Stimulated activated naive CD8-positive, alpha-beta T cell treated with anti-CD3 and anti-CD28 coated beads, Interleukin-15, amount 100 ng/mL, for 72 hours (primary cell): Measurements from ENCODE around the gene NAA20.

Source experiments
- ATAC-seq: fragments of 150-1000 bp; cut with Tn5 transposase; 2 replicates; pipeline ENCODE4 v1.10.0; 2021; ENCODE audit warnings: mild to moderate bottlenecking, moderate library complexity
- DNase-seq, 2 donors: peaks; one replicate each; pipeline ENCODE4 v3.0.0; 2021 to 2022
- H3K27ac Mint-ChIP-seq, 2 donors: one replicate each; pipeline ENCODE4 v1.8.0; 2022; ENCODE audit warnings: mild to moderate bottlenecking in 2 of 2, mixed read lengths in 2 of 2, moderate library complexity in 2 of 2
- H3K27me3 Mint-ChIP-seq: one replicate; pipeline ENCODE4 v1.8.0; 2022; ENCODE audit warnings: mixed read lengths
- H3K4me1 Mint-ChIP-seq: one replicate; pipeline ENCODE4 v1.8.0; 2022; ENCODE audit warnings: mild to moderate bottlenecking, mixed read lengths
- H3K4me3 Mint-ChIP-seq, 2 donors: one replicate each; pipeline ENCODE4 v1.8.0; 2022; ENCODE audit warnings: mild to moderate bottlenecking in 2 of 2, mixed read lengths in 2 of 2, moderate library complexity in 1 of 2
- H3K9me3 Mint-ChIP-seq, 2 donors: one replicate each; pipeline ENCODE4 v1.8.0; 2022; ENCODE audit warnings: mixed read lengths in 2 of 2

Gene NAA20

GRCh38 chr20:20017001-20017843 is at the start of gene NAA20:
NAA20 (plus strand) TSS chr20:20017362; CDS start chr20:20017397, 35 bp downstream.
- DNase-seq, result peak; percentile 88 to 93
- H3K4me1 Mint-ChIP-seq, result peaks cover 57% of the 10 kb centered on the region
- peak; percentile 99 for ATAC-seq
- H3K27ac Mint-ChIP-seq, result peak within 1 kb of the TSS; percentile 94 to 95
- H3K27me3 Mint-ChIP-seq, result no peaks in the 10 kb centered on the region
- no peaks in the 10 kb centered on the region for H3K9me3 Mint-ChIP-seq
- H3K4me3 Mint-ChIP-seq, result peak within 1 kb of the TSS; percentile 96 to 97

- Mint-ChIP-seq H3K4me3 (no peak overlapping the region), H3K9me3 (no peaks in the 10 kb centered on the region), H3K27me3 (no peaks in the 10 kb centered on the region), H3K4me1 (peaks cover 7% of the 10 kb centered on the region), H3K27ac (no peak overlapping the region)
- DNase-seq (no peak), ATAC-seq (no peak)
Observed at GRCh38 chr20:19967445-19967844, 49.7 kb upstream of the NAA20 start.

- H3K27me3 Mint-ChIP-seq, result no peaks in the 10 kb centered on the region
- no peaks in the 10 kb centered on the region for H3K9me3 Mint-ChIP-seq
- no peak overlapping the region for H3K27ac Mint-ChIP-seq
- DNase-seq (no peak), ATAC-seq (no peak)
- no peak overlapping the region for H3K4me3 Mint-ChIP-seq
- H3K4me1 Mint-ChIP-seq, result peaks cover 7% of the 10 kb centered on the region
Observed at GRCh38 chr20:19968028-19968427, 49.1 kb upstream of the NAA20 start.

- H3K27ac Mint-ChIP-seq, result peak overlapping the region in 1 of 2 donors; percentile 43
- H3K4me3 Mint-ChIP-seq, result no peak overlapping the region
- no peaks in the 10 kb centered on the region for H3K9me3 Mint-ChIP-seq
- H3K4me1 Mint-ChIP-seq, result peaks cover 7% of the 10 kb centered on the region
- ATAC-seq (no peak), DNase-seq (no peak)
- H3K27me3 Mint-ChIP-seq, result no peaks in the 10 kb centered on the region
Observed at GRCh38 chr20:19968466-19969073, 48.6 kb upstream of the NAA20 start.

- Mint-ChIP-seq H3K27me3 (no peaks in the 10 kb centered on the region), H3K4me3 (no peak overlapping the region), H3K4me1 (peaks cover 7% of the 10 kb centered on the region), H3K9me3 (no peaks in the 10 kb centered on the region), H3K27ac (no peak overlapping the region)
- ATAC-seq (no peak), DNase-seq (no peak)
Observed at GRCh38 chr20:19969106-19969505, 48.1 kb upstream of the NAA20 start.

- H3K27me3 Mint-ChIP-seq, result no peaks in the 10 kb centered on the region
- H3K9me3 Mint-ChIP-seq, result no peaks in the 10 kb centered on the region
- no peak for DNase-seq
- ATAC-seq, result no peak
- H3K4me1 Mint-ChIP-seq, result peaks cover 7% of the 10 kb centered on the region
- no peak overlapping the region for H3K27ac Mint-ChIP-seq
- H3K4me3 Mint-ChIP-seq, result no peak overlapping the region
Observed at GRCh38 chr20:19969507-19970255, 47.5 kb upstream of the NAA20 start.

GRCh38 chr20:19970256-19970765 is 46.9 kb upstream of the NAA20 start:
- Mint-ChIP-seq H3K27ac (no peak overlapping the region), H3K4me3 (no peak overlapping the region), H3K9me3 (no peaks in the 10 kb centered on the region), H3K27me3 (no peaks in the 10 kb centered on the region), H3K4me1 (peaks cover 7% of the 10 kb centered on the region)
- no peak for ATAC-seq
- DNase-seq, result no peak

GRCh38 chr20:19971116-19971515 is 46.0 kb upstream of the NAA20 start:
- Mint-ChIP-seq H3K4me3 (no peak overlapping the region), H3K27ac (peak overlapping the region in 1 of 2 donors; percentile 19), H3K9me3 (no peaks in the 10 kb centered on the region), H3K4me1 (peaks cover 7% of the 10 kb centered on the region), H3K27me3 (no peaks in the 10 kb centered on the region)
- DNase-seq, result no peak
- ATAC-seq, result no peak

GRCh38 chr20:19973961-19974629 is 43.1 kb upstream of the NAA20 start:
- no peak overlapping the region for H3K27ac Mint-ChIP-seq
- H3K4me3 Mint-ChIP-seq, result no peak overlapping the region
- H3K4me1 Mint-ChIP-seq, result peaks cover 6% of the 10 kb centered on the region
- no peaks in the 10 kb centered on the region for H3K9me3 Mint-ChIP-seq
- no peak for DNase-seq
- H3K27me3 Mint-ChIP-seq, result no peaks in the 10 kb centered on the region
- no peak for ATAC-seq

GRCh38 chr20:19974630-19975435 is 42.3 kb upstream of the NAA20 start:
- no peaks in the 10 kb centered on the region for H3K9me3 Mint-ChIP-seq
- no peaks in the 10 kb centered on the region for H3K27me3 Mint-ChIP-seq
- peaks cover 6% of the 10 kb centered on the region for H3K4me1 Mint-ChIP-seq
- no peak overlapping the region for H3K4me3 Mint-ChIP-seq
- no peak overlapping the region for H3K27ac Mint-ChIP-seq
- ATAC-seq (no peak), DNase-seq (no peak)

GRCh38 chr20:19975436-19975799 is 41.7 kb upstream of the NAA20 start:
- no peak for ATAC-seq
- Mint-ChIP-seq H3K4me1 (peaks cover 6% of the 10 kb centered on the region), H3K4me3 (no peak overlapping the region)

GRCh38 chr20:19975901-19976300 is 41.3 kb upstream of the NAA20 start:
- no peak for DNase-seq
- Mint-ChIP-seq H3K4me3 (no peak overlapping the region), H3K27me3 (no peaks in the 10 kb centered on the region), H3K27ac (no peak overlapping the region), H3K4me1 (peaks cover 6% of the 10 kb centered on the region), H3K9me3 (no peaks in the 10 kb centered on the region)
- no peak for ATAC-seq

More at GRCh38 chr20:19975436-19975799, 41.7 kb upstream of the NAA20 start:
- Mint-ChIP-seq H3K9me3 (no peaks in the 10 kb centered on the region), H3K27ac (no peak overlapping the region), H3K27me3 (no peaks in the 10 kb centered on the region)
- no peak for DNase-seq

GRCh38 chr20:19976595-19977372 is 40.4 kb upstream of the NAA20 start:
- Mint-ChIP-seq H3K27ac (no peak overlapping the region), H3K27me3 (no peaks in the 10 kb centered on the region), H3K9me3 (no peaks in the 10 kb centered on the region), H3K4me1 (peaks cover 6% of the 10 kb centered on the region), H3K4me3 (no peak overlapping the region)
- ATAC-seq (no peak), DNase-seq (no peak)

- no peaks in the 10 kb centered on the region for H3K9me3 Mint-ChIP-seq
- no peak for ATAC-seq
- no peak for DNase-seq
- no peak overlapping the region for H3K4me3 Mint-ChIP-seq
- H3K4me1 Mint-ChIP-seq, result peaks cover 6% of the 10 kb centered on the region
- no peaks in the 10 kb centered on the region for H3K27me3 Mint-ChIP-seq
- no peak overlapping the region for H3K27ac Mint-ChIP-seq
Observed at GRCh38 chr20:19977373-19977770, 39.8 kb upstream of the NAA20 start.
